ENCODE results near the gene RALGAPA1.
"Not testable (repeated sequence)": the region's sequence is repeated elsewhere in the genome, so short reads cannot be mapped to it uniquely, and the experiment has no call there.

RALGAPA1 gene

DNA sequence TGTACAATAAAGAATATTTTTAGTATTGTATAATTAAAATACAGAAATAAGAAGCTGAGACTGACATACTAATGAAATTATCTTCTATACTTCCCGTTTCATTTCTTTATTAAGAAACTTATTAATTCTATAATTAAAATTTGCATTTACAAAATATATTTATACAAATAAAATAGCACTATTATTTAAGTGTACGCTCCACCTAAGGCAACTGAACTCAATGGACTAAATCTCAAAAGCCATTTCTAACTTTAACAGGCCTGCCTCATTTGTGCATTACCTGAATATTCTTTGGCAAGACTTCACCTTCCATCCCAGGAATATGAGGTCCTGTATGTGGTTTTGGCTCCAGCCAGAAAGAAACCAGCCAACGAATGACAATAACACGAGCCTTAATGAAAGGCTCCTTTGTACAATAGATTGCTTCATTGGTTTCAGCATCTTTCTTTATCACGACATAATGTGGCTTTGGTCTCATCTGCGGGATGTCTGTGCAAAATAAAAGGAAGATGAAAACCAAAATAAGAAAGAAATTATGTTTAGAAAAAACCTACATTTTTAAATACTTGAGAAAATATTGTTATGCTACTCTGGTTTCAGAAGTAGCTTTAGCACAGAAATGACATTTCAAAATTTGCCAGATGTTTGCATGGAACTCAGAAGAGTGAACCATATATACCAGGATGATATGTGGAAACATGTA, 58.7 kb downstream of the RALGAPA1 start:
- DNase-seq (ENCODE audit: extremely low spot score) = no peak
- ChIA-PET POLR2A (no interaction called here), CTCF (no interaction called here)
- TF ChIP-seq, protein P1, sequence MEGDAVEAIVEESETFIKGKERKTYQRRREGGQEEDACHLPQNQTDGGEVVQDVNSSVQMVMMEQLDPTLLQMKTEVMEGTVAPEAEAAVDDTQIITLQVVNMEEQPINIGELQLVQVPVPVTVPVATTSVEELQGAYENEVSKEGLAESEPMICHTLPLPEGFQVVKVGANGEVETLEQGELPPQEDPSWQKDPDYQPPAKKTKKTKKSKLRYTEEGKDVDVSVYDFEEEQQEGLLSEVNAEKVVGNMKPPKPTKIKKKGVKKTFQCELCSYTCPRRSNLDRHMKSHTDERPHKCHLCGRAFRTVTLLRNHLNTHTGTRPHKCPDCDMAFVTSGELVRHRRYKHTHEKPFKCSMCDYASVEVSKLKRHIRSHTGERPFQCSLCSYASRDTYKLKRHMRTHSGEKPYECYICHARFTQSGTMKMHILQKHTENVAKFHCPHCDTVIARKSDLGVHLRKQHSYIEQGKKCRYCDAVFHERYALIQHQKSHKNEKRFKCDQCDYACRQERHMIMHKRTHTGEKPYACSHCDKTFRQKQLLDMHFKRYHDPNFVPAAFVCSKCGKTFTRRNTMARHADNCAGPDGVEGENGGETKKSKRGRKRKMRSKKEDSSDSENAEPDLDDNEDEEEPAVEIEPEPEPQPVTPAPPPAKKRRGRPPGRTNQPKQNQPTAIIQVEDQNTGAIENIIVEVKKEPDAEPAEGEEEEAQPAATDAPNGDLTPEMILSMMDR (IDR thresholded peaks at IDR 0.05; ENCODE audit: control extremely low read depth, extremely low read depth, low read depth, missing control alignments) = no peak

DNA sequence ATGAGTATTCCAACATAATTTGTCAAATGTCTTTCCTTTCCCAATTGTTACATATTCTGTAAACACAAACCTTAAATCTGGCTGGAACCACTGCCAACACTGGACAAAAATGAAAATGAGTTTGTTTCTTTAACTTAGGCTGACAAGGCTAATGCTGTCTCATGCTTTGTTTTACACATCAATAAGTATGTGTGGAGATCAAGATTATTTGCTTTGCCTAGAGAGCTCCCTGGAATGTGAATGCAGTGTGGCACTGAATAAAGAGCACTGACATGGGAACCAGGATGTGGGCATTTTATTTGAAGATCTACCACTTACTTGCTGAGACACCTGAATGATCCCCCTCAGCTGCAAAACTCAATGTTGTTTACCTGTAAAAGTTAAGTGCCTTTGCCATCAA, 61.7 kb downstream of the RALGAPA1 start:
- ChIA-PET POLR2A (no interaction called here), CTCF (interaction anchor here (1.0 kb wide), 1 partner anchor 60 kb away, joined by 3 read pairs; no protein-coding TSS in a partner anchor)
- DNase-seq (ENCODE audit: extremely low spot score) = no peak
- TF ChIP-seq, protein P1 (IDR thresholded peaks at IDR 0.05; ENCODE audit: control extremely low read depth, extremely low read depth, low read depth, missing control alignments) = no peak

DNA sequence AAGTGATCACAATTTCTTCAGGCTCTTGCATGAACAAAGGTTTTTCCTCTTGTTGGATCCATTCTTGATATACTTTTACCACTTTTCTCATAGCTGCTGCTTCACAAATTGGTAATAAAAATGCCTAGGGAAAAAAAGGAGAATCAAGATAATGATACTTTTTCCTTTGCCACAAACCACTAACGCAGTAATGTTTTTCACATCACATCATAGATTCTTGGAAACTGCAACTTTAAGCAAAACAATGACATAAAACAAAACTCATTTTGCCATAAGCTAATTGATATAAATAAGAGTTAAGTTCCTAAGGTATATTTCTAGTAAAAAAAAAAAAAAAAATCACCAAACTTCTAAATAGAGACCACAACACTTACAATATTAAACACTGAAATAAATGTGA, 66.7 kb downstream of the RALGAPA1 start:
- TF ChIP-seq, protein P1 (IDR thresholded peaks at IDR 0.05; ENCODE audit: control extremely low read depth, extremely low read depth, low read depth, missing control alignments) = no peak
- POLR2A ChIA-PET = no interaction called here
- CTCF ChIA-PET = interaction anchor here (0.9 to 2.1 kb wide), 2 partner anchors 11 to 16 kb away, joined by 3 to 6 read pairs; no protein-coding TSS in a partner anchor
- no peak for DNase-seq (ENCODE audit: extremely low spot score)

DNA sequence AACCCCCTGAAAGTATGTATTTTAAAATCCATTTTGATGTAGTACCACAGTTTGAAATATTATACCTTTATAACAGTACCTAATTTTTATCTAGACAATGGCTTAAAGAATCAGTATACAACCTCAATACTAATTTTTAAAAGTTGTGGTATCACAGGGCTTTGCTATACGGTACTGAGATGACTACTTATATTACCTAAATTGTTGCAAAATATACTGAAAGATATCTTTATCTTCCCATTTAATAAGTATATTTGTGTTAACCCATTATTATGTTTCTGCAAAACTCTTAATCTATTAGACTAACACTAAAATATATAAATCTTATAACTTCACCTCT, 67.1 kb downstream of the RALGAPA1 start:
- no peak for DNase-seq (ENCODE audit: extremely low spot score)
- ChIA-PET CTCF (interaction anchor here (0.9 to 2.1 kb wide), 2 partner anchors 12 to 17 kb away, joined by 3 to 6 read pairs; no protein-coding TSS in a partner anchor), POLR2A (no interaction called here)
- TF ChIP-seq, protein P1 (IDR thresholded peaks at IDR 0.05; ENCODE audit: control extremely low read depth, extremely low read depth, low read depth, missing control alignments) = no peak

DNA sequence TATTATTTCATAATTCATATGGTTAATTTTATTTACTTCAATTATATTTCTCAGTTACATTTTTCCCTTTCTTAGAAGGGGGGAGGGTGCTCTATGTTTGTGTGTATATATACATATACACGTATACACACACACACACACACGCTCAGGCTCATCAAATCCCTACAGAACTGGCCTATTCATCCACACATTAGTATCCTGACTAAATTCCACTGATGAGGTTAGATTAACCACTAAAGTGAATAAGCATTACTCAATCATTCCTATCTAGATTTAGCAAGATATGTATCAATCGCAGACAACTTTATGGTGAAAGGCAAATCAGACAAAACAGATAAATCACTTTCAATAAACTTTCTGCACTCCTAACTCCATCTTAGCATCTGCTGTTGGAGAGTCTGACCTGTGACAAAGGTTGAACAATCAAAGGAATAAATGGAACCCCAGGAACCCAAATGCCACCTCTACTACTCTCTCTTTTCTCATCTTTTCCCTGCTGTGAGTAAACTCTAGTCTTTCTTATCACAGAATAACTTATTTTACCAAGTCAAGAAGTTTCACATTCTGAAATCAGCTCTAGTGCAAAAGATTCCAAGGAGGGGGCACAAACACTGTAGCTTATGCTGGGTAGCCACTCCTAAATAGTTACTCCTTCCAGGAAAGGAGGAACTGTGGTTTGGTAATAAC, 67.6 kb downstream of the RALGAPA1 start:
- ChIA-PET CTCF (interaction anchor here (2.1 kb wide), 1 partner anchor 12 kb away, joined by 6 read pairs; no protein-coding TSS in a partner anchor), POLR2A (no interaction called here)
- TF ChIP-seq, protein P1 (IDR thresholded peaks at IDR 0.05; ENCODE audit: control extremely low read depth, extremely low read depth, low read depth, missing control alignments) = no peak
- DNase-seq (ENCODE audit: extremely low spot score) = no peak

DNA sequence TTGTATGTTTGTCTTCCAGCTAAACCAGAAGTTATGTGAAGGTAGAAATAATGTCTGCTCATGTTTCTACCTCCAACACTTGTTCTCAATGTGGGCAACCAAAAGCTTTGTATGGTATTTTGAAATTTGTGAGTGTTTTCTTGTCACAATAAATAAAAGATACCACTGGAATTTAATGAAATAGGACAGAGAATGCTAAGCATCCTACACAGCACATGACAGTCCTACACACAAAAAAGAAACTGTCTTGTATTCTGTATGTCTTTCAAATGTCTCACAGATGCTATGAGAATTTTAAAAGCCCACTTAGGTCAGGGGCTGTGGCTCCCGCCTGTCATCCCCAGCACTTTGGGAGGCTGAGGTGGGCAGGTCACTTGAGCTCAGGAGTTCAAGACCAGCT, 68.9 kb downstream of the RALGAPA1 start:
- no peak for DNase-seq (ENCODE audit: extremely low spot score)
- TF ChIP-seq, protein P1 (IDR thresholded peaks at IDR 0.05; ENCODE audit: control extremely low read depth, extremely low read depth, low read depth, missing control alignments) = no peak
- ChIA-PET CTCF (interaction anchor here (1.0 to 2.1 kb wide), 3 partner anchors 10 to 28 kb away, joined by 3 to 7 read pairs (median 3); no protein-coding TSS in a partner anchor), POLR2A (no interaction called here)

DNA sequence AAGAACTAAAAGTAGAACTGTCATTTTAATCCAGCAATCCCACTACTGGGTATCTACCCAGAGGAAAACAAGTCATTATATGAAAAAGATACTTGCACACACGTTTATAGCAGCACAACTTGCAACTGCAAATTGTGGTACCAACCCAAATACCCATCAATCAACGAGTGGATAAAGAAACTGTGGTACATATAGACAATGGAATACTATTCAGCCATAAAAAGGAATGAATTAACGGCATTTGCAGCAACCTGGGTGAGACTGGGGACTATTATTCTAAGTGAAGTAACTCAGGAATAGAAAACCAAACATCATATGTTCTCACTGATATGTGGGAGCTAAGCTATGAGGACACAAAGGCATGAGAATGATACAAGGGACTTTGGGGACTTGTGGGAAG, 73.9 kb downstream of the RALGAPA1 start:
- CTCF ChIA-PET = interaction anchor here (0.6 kb wide), 1 partner anchor 13 kb away, joined by 3 read pairs; no protein-coding TSS in a partner anchor
- POLR2A ChIA-PET; DNase-seq (ENCODE audit: extremely low spot score): not testable (repeated sequence)

DNA sequence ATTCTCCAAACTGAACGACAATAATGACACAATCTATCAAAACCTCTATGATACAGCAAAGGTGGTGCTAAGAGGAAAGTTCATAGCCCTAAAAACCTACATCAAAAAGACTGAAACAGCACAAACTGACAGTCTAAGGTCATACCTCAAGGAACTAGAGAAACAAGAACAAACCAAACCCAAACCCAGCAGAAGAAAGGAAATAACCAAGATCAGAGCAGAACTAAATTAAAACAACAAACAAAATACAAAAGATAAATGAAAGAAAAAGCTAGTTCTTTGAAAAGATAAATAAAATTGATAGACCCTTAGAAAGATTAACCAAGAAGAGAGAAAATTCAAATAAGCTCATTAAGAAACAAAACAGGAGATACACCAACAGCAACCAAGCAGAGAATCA, 75.6 kb downstream of the RALGAPA1 start:
- POLR2A ChIA-PET = not testable (repeated sequence)

More for the DNA sequence above, 75.6 kb downstream of the RALGAPA1 start:
- DNase-seq (ENCODE audit: extremely low spot score); CTCF ChIA-PET: not testable (repeated sequence)
